ENCODE results near the gene MBD4.
A peak's percentile ranks its signal among the peaks of the same experiment; 100 is the strongest.
"Not testable (repeated sequence)": the region's sequence is repeated elsewhere in the genome, so short reads cannot be mapped to it uniquely, and the experiment has no call there.

The MBD4 gene

DNA sequence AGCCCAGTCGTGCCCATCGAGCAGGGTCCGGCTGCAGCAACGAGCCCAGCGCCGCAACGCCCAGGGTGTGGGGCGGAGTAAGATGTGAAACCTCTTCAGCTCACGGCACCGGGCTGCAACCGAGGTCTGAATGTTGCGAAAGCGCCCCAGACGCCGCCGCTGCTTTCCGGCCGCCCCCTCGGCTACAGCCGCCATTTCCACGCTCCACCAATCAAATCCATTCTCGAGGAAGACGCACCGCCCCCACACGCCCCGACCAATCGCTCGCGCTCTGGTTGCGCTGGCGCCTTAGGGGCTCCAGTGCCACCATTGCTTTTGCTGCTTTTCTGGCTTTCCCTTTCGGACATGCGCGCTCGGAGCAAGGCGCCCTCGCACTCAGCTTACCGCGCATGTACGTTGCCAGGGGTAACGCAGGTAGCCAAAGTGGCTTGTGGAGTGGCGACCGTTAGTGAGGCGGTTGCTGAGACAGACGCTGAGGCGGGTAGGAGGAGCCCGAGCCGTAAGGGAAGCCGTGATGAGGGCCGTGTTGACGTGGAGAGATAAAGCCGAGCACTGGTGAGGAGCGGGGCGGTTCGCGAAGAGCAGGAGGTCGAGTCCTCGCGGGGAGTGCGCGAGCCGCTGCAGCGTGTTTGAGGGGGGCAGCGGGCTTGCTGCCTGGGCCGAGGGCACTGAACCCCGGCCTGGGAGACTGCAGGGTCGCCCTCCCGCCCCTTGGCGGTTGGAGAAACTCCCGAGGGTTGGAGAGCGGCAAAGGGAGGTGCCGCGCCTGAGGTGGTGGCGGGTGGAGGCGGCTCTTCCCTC, at the start of gene MBD4, which contains the start of gene IFT122:
Gene MBD4, minus strand, starts transcription at position 132 of the 801 bp plus-strand sequence. Its CDS starts 115 bp downstream, at position 17.
Gene IFT122, plus strand, starts transcription at position 408 of the 801 bp plus-strand sequence. Its CDS starts 107 bp downstream, at position 515.
- peak; percentile 98 for DNase-seq

DNA sequence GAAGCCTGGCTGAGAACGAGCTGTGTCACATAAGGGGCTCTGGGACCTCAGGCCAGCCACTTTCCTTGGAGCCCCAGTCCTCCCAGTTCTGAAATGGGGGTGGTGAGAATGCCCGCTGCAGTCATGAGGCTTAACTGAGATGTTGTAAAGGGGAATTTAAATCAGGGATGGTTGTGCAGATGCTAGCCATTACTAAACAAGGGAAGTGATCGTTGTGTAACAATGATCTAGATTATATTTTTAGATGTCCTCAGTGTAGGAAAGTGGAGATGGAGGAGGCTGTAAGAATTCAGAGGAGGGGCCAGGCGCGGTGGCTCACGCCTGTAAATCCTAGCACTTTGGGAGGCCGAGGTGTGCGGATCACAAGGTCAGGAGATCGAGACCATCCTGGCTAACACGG, 49.5 kb upstream of the MBD4 start:
- not testable (repeated sequence) for DNase-seq

DNA sequence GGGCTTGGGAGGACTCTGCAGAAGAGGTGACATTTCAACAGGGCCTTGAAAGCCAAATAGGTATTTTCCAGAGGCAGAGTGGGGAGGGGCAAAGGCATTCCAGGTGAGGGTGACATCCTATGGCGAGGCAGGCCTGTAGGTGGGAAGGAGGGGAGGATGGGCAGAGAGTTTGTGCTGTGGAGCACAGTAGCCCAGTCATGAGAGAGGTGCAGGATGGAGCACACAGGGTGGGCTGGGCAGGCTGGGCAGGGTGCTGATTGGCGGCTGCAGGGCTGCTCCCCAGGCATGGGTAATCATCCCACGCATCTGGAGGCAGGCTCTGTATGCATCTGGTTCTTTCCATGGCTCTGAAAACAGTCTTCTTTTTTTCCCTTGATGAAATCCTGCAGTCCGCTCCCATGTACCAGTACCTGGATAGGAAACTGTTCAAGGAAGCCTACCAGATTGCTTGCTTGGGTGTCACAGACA, 48.2 kb upstream of the MBD4 start:
- not testable (repeated sequence) for DNase-seq

DNA sequence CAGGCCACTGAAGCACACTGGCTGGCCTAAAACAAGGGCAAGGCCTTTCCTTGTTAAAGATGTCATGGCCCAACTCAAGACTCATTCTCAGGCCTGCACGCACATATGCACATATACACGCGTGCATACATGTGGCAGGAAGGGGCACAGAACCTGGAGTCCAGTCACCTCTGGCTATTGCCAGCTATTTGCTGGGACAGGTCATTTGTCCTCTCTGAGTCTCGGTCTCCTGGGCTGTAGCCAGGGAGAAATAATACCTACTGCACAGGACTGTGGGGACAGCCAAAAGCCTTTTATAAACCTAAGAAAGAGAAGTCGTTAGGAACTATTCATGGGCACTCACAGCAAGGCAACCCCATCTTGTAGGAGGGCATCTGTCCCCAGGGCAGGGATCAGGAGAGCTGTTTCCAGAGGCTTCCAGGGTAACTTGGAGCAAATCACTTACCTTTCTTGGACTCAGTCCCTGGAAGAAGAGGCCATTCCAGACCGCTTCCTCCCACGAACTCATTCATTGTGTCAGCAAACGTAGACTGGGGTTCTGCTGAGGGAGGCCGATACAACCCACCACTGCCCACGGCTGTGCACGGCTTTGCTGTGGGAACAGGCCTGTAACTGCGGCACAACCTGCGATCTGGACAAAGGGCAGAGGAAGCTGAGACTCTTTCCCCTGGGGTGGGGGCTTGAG, 47.6 kb upstream of the MBD4 start:
- no peak for DNase-seq

DNA sequence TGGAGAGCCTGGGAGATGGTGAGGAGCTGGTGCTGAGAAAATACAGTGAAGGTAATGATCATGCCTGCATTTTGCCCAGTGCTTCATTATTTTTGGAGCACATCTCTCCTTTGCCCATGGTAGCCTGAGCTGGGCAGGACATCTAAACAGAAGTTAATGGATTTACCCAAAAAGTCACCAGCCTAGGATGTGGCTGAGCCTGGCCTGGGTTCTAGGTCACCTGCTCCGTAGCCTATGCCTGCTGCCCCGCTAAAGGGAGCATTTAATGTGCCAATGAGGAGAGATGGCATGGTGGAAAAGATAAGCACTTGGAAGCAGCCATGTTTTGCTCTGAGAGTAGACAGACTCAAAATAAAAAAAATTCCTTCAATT, 46.9 kb upstream of the MBD4 start:
- DNase-seq = no peak

DNA sequence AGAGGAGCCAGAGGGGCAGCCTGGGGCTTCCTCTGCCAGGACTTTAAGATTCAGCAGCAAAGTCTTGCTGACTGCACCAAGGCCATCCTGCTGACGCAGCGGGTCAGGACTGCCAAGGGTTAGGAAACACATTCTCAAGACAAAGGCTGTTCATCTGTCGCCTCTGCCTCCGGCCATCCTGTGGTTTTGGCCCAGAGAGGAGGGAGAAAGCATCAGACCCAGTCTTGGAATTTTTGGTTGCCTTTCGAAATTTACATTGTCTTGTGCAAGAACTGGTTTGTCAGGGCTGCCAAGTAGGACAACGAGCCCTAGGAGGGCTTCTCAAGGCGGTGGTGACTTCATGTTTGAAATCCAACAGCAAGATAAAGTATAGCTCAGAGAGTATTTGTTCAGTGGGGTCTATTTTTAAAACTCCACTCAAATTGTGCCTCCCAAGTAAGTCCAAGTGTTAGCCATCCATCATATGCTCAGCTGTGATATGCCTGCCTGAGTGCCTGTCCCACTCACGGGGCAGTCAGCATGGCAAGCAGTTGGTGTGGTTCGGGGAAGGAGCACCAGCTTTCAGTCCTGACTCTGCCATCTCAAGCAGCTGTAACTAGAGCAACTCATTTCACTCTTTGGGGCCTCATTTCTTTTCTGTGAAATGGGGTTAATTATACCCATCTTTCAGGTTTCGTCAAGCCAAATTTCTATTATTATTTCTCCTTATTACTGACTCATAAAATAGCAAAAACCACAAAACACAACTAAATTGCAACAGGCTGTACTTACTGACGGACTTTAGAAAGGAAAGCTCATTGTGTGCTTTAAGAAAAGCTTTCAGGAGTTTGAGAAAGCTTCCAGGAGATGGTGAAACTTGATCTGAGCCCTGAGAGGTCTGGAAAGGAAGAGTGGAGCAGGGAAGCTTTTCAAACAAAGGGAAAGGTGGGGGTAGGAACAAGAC, 46.2 kb upstream of the MBD4 start:
- no peak for DNase-seq

DNA sequence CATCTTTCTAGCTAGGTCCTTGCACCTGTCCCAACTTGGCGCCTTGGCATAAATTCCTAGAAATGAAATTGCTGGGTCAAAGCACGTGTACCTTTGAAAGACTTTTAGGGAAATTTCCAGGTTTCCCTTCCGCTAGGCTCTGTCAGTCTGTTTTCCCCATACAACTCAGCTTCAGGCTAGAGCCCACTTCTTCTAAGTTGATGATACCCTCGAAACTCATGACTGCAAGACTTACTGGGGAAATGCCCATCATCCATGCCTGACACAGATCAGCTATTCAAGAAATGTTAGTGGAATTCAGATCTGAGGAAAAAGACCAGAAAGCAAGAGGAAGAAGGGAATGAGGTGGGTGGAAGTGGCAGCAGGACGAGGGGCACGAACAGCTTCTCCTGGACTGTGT, 45.4 kb upstream of the MBD4 start:
- not testable (repeated sequence) for DNase-seq

DNA sequence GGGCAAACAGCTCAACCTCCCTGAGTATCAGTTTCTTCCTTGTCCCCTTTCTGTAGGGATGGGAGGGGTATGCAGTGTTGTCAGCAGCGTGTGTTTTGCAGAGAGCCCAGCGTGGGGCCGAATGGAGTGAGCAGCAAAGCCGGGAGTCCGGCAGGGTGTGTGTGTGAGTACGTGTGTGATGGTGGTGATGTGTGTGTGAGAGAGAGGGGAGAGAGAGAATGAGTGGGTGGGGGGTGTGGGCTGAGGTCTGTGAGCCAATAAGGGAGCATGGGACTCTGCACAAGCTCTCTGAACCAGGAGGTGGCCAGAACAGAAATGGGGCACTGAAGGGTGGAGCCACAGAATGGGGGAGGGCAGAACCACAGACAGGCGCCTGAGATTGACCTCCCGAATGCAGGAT, 44.1 kb upstream of the MBD4 start:
- DNase-seq = no peak

DNA sequence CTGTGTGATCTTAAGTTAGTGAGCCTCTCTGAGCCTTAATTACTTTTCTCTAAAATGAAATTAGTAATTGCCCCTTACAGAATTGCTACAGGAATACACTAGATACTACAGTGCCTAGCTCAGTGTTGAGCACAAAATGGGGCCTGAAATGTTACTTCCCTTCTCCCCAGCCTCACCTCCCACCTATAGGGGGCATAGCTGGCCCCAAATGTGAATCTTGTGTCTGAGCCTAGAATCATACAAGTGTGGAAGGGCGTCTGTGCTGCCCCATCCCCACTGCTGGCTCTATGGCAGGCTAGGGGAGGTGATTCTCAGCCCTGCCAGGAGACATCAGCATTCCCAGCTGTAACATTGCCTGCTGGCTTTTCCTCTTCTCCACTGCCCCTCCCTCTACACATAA, 43.0 kb upstream of the MBD4 start:
- no peak for DNase-seq

DNA sequence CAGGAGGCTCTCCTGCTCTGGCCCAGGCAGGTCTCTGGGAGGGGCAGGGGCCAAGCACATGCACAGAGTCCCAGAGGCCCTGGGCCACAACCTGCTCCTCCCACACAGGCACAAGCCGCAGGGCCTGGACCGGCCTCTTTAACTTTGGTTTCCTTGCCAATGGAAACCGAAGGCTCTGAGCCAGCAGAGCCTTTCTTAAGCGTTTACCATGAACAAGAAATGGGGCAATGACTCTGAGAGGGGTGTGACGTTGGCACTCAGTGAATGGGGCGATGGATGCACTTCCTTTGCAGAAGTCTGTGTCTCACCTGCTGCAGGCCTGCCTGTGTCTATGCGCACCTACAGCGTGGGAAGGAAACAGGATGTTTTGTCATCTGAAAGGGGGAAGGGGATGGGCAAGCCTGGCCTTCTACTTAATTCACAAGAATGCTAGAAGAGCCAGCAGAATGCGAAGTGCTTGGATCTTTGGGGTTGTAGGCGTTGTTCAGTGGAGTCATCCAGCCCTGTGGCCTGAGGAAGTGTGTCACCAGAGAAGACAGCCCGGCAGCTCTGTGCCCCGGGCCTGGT, 42.1 kb upstream of the MBD4 start:
- DNase-seq = no peak

DNA sequence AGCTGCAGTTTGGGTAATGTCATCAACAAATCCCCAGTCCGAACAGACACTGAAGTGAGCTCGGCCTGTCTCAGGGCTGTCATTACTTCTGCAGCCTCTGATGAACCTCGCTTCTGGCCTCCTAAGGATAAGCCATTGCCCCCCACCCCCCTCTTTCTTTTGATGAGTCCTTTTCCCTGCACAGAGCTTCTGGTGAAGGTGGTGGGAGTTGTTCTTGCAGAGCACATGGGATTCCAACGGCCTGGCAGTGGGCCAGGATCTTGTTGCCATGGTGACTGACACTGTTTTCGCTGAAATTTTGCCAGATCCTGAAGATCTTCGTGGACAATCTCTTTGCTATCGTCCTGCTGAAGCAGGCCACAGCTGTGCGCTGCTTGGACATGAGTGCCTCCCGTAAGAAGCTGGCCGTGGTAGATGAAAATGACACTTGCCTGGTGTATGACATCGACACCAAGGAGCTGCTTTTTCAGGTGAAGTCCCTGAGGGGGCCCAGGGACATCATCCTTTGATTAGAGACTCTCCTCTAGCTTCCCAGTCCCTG, 41.5 kb upstream of the MBD4 start:
- DNase-seq = not testable (repeated sequence)

DNA sequence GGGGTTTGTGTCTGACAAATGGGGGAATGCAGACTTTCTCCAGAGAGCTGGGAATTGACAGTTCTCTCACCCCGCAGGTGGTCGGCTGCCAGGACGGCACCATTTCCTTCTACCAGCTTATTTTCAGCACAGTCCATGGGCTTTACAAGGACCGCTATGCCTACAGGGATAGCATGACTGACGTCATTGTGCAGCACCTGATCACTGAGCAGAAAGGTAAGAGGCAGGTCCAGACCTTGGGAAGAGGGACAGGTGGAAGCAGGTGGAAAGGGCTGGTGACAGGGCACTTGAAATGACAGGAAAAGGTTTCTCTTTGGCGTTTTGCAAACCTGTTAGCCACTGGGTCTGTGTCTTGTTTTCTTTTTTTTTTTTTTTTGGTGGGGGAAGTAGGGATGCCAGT, 36.8 kb upstream of the MBD4 start:
- no peak for DNase-seq

DNA sequence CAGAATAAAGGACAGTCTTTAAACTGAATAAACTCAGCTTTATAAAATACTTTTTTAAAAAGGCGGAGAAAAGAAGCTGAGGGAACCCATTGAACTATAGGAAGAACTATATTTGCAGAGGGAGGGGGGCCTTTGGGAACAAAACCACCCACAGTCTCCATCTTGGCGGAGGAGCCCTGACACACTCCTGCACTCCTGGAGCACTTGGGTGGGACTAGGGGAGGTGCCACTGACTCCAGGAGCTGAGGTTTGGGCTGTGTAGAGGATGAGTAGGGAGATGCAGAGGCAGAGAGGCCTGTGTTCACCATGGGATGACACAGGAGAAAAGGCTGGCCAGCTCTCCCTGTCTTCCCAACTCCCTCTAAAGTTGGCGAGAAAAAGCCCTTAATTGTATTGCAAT, 36.1 kb upstream of the MBD4 start:
- no peak for DNase-seq

DNA sequence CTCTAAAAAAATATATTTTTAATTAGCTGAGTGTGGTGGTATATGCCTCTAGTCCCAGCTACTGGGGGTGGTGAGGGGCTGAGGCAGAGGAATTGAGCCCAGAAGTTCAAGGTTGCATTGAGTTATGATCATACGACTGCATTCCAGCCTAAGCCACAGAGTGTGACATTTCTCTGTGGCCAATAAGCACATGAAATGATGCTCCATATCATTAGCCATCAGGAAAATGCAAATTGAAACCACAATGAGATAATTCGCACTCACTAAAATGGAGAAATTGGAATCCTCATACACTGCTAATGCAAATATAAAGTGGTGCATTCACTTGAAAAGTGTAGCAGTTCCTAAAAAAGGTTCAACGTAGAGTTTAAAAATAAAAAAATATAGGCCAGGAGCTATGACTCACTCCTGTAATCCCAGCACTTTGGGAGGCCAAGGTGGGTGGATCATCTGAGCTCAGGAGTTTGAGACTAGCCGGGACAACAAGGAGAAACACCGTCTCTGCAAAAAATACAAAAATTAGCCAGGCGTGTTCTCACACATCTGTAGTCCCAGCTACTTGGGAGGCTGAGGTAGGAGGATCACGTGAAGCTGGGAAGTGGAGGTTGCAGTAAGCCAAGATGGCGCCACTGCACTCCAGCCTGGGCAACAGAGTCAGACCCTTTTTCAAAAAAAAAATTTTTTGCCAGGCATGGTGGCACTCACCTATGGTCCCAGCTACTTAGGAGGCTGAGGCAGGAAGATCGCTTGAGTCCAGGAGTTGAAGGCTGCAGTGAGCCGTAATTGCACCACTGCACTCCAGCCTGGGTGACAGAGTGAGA, 35.4 kb upstream of the MBD4 start:
- no peak for DNase-seq

DNA sequence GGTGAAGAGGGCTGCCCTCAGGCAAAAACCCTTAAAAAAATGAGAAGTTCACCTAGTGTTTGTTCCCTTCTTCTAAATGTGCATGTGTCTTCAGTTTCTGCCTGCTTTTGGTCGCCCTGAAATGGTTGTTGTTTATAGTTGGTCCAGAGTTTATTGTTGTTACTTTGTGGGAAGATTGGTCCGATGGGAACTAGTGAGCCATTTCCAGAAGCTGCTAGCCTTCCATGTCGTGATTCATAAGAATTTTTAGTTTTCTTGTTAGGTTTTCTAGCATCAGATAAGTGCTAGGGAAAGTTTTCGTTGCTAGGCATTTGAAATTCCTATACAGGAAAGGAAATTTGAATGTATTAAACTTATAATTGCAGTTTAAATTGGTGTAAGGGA, 34.0 kb upstream of the MBD4 start:
- DNase-seq = no peak

DNA sequence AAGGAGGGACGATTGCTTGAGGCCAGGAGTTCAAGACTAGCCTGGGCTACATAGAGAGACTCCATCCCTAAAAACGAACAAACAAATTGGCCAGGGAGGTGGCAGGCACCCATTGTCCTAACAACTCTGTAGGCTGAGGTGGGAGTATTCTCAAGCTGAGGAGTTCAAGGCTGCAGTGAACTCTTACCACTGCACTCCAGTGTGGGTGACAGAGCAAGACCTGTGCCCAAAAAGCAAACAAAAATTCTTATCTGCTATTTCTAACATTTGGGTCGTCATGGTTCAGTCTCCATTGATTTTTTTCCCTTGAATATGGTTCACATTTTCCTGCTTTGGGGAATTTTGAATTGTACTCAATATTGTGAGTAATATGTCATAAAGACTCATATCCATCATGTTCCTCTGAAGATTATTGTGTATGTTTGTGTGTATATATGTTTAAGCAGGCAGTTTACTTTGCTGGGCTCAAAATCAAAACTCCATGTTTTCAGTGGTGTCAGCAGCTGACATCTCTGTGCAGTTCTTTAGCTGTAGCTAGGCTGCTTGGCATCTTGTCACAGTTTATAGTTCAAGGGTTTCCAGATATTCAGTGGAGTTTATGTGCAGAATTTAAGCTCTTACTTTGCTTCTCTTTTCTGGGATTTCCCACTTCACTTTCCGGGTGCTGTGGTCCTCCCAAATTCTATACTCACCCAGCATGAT, 33.5 kb upstream of the MBD4 start:
- no peak for DNase-seq

DNA sequence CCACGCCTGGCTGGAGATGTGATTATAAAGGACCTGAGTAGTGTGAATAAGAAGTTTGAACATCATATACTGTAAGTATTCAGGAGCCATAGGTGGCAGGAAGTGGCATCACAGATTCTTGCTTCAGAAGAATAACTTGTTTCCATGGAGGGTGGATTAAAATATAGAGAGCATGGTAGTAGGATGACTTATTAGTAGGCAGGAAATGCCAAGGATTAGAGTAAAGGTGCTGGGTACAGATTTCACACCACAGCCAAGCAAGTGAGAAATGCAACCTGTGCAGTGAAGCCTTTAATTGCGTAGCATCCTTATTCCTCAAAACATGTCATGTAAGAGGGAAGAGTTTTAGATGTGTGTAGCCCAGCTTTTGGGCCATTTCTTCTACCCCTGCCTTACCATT, 31.1 kb upstream of the MBD4 start:
- no peak for DNase-seq

DNA sequence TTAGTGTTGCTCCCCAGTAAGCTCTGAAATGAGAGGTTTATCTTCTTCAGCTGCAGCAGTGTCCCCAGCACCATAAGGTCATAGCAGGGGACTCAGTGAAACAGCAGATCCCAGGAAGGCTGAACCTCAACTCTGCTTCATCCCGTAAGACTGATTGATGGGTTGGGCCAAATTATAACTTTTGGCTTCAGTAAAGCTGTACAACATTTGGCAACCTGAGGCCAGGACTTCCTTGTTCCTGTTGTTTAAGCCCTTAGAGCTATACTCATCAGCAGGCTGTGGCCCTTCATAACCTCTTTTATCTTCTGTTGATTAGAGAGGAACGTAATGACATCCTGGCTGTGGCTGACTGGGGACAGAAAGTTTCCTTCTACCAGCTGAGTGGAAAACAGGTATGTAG, 29.3 kb upstream of the MBD4 start:
- no peak for DNase-seq

DNA sequence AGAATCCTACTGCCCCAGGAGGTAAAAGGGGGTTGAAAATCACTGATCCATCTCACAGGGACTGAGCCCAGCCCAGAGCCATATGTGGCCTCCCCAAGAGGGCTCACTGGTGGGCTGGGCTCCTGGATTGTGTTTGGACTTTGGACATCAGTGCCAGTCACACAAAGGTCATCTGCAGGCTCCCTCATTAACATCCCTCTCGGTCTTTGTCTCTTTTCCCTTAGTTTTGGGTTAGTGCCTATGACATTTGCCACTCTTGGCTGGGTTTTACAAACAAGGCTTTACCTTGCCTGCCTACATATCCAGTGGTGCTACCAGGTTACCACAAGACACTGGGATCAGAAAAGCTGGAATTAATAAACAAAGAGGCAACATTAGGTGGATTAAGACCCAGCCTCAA, 28.2 kb upstream of the MBD4 start:
- no peak for DNase-seq

DNA sequence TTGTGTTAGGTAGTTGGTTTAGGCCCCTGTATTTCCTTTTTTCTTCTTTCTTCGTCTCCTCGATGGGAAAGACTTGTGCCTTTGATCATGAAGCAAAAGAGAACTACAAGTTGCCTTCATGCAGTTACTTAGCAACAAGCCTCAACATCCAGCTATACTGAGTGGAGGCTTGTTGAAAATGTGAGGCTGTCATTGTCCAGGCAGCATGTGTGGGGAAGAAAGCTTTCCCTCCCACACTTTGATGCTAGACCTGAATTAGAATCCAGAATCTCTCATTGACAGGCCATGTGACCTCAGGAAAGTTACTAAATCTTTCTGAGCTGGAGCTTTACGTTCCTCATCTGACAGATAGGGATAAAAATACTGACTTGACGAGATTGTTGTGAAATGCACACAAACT, 24.0 kb upstream of the MBD4 start:
- no peak for DNase-seq

DNA sequence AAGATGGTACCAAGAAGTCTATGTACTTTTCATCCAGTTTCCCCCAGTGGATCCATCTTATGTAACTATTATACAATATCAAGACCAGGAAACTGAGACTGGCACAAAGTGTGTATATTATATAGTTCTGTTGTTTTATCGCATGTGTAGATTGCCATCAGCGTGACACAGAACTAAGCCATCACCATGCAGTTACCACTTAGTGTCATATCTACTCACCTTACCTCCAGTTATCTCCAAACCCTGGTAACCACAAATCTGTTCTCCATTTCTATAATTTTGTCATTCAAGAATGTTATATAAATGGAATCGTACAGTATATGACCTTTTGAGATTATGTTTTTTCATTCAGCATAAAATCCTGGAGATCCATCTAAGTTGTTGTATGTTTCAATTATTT, 23.3 kb upstream of the MBD4 start:
- no peak for DNase-seq
